ENCODE data around the gene ECE1.
"Not testable (repeated sequence)": the region's sequence is repeated elsewhere in the genome, so short reads cannot be mapped to it uniquely, and the experiment has no call there.

Gene ECE1

GRCh38 chr1:21246905-21247642 lies 43.2 kb downstream of the ECE1 start:
- no peak for DNase-seq

- DNase-seq: no peak
Measured at GRCh38 chr1:21245688-21246229, 44.5 kb downstream of the ECE1 start.

GRCh38 chr1:21244986-21245687 lies 45.1 kb downstream of the ECE1 start:
- no peak for DNase-seq

- no peak for DNase-seq
Measured at GRCh38 chr1:21244154-21244553, 46.1 kb downstream of the ECE1 start.

GRCh38 chr1:21242846-21243245 lies 47.4 kb downstream of the ECE1 start:
- DNase-seq: no peak

GRCh38 chr1:21241771-21242581 lies 48.3 kb downstream of the ECE1 start:
- DNase-seq: no peak

GRCh38 chr1:21240706-21241105 lies 49.6 kb downstream of the ECE1 start:
- no peak for DNase-seq

- no peak for DNase-seq
Measured at GRCh38 chr1:21239221-21239620, 51.0 kb downstream of the ECE1 start.

- no peak for DNase-seq
Measured at GRCh38 chr1:21238141-21238800, 52.0 kb downstream of the ECE1 start.

- no peak for DNase-seq
Measured at GRCh38 chr1:21237446-21238088, 52.7 kb downstream of the ECE1 start.

- DNase-seq: no peak
Measured at GRCh38 chr1:21236178-21236577, 54.1 kb downstream of the ECE1 start.

GRCh38 chr1:21234779-21235178 lies 55.5 kb downstream of the ECE1 start:
- DNase-seq: no peak

- no peak for DNase-seq
Measured at GRCh38 chr1:21233490-21233889, 56.8 kb downstream of the ECE1 start.

GRCh38 chr1:21232044-21232443 lies 58.2 kb downstream of the ECE1 start:
- peak; percentile 34 for DNase-seq

- DNase-seq: no peak
Measured at GRCh38 chr1:21229246-21230000, 60.8 kb downstream of the ECE1 start.

- DNase-seq: not testable (repeated sequence)
Measured at GRCh38 chr1:21228224-21228623, 62.0 kb downstream of the ECE1 start.

- DNase-seq: no peak
Measured at GRCh38 chr1:21225065-21225464, 65.2 kb downstream of the ECE1 start.

- peak; percentile 53 for DNase-seq
Measured at GRCh38 chr1:21220815-21221214, 69.4 kb downstream of the ECE1 start.

GRCh38 chr1:21219674-21220073 lies 70.6 kb downstream of the ECE1 start:
- DNase-seq: no peak

GRCh38 chr1:21217812-21218596 lies 72.3 kb downstream of the ECE1 start:
- peak; percentile 8 for DNase-seq
